Skin epidermis (tissue), 12 donors: ENCODE data around the gene BNIP2.
"Not testable (repeated sequence)": the region's sequence is repeated elsewhere in the genome, so short reads cannot be mapped to it uniquely, and the experiment has no call there.

Experiments
- H3K27ac ChIP-seq, 21 experiments: fragments of 200-600 bp; sonication (generic) in 11 of 21; one replicate each; pipeline ENCODE4 v1.5.0; 2020; ENCODE audit warnings: mild to moderate bottlenecking in 3 of 21, inconsistent platforms in 2 of 21, moderate library complexity in 2 of 21
- H3K4me3 ChIP-seq, 7 experiments: fragments of 200-600 bp; sonication (generic) in 2 of 7; one replicate each; pipeline ENCODE4 v1.5.0; 2020; ENCODE audit warnings: inconsistent platforms in 2 of 7, mild to moderate bottlenecking in 2 of 7, moderate library complexity in 1 of 7

Gene BNIP2

GRCh38 chr15:59688782-59689625, at the start of gene BNIP2:
BNIP2 (minus strand) TSS chr15:59689320; CDS start chr15:59682457, 6,863 bp downstream.
- H3K4me3 ChIP-seq: peak within 1 kb of the TSS; percentile 77 to 99 (median 81)
- peak within 1 kb of the TSS; percentile 95 to 100 (median 99) for H3K27ac ChIP-seq

DNA sequence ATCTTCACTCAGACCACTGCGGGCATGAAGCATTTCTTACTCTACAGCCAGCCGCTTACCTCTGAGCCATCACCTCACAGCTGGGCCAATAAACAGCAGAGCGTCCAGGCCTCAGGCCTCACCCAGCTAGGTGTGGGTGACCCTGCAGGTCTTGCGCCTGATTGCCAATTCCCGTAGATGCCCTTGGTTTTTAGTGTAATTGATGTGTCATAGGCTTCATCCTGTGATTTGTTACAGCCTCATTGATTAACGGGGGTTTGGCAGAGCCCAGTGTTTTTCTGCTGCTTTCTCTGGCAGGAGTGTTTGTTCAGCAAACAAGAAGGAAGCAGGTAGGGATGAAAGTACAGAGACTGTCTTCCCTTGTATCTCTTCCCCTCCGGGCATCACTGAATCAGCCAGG, 49.6 kb upstream of the BNIP2 start:
- H3K27ac ChIP-seq: no peak overlapping the region
- H3K4me3 ChIP-seq: no peak overlapping the region

DNA sequence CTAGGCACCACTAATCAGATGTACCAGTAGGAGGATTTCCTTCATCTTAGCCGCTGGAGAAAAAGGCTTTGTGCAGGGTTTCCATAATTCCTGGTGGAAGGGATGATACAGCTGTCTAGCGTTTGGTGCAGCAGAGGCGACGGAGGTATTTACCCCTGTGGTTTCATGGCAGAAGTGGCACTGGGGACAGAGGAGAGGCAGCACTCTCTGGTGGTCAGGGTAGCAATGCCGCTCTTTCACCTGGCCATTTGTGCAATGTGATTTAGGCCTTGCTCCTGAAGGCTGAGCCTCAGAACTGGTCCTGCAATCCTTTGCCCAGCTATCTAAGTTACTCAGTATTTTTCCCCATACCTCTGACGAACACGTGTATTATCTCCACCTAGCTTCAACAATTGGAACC, 47.1 kb upstream of the BNIP2 start:
- Histone ChIP-seq H3K27ac (no peak overlapping the region), H3K4me3 (no peak overlapping the region)

- H3K27ac ChIP-seq: no peak overlapping the region
These were observed 36.0 kb upstream of the BNIP2 start for GRCh38 chr15:59725151-59725486.

DNA sequence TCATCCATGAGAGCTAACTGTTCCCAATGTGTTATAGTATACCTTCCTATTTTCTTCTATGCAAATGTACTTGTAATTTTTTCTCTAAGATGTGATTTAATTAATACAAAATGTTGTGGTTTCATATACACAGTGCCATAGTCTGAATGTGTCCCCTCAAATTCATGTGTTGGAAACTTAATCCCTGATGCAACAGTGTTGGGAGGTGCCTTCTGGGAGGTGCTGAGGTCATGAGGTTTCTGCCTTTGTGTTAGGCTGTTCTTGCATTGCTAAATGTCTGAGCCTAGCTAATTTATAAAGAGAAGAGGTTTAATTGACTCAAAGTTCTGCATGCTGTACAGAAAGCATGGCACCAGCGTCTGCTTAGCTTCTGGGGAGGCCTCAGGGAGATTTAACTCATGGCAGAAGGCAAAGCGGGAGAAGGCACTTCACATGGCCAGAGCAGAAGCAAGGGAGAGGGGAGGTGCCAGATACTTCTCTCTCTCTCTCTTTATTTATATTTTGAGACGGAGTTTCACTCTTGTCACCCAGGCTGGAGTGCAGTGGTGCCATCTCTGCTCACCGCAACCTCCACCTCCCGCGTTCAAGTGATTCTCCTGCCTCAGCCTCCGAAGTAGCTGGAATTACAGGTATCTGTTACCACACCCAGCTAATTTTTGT, 34.7 kb upstream of the BNIP2 start:
- no peak overlapping the region for H3K27ac ChIP-seq
- H3K4me3 ChIP-seq: no peak overlapping the region

More at GRCh38 chr15:59725151-59725486, 36.0 kb upstream of the BNIP2 start:
- H3K4me3 ChIP-seq: no peak overlapping the region

DNA sequence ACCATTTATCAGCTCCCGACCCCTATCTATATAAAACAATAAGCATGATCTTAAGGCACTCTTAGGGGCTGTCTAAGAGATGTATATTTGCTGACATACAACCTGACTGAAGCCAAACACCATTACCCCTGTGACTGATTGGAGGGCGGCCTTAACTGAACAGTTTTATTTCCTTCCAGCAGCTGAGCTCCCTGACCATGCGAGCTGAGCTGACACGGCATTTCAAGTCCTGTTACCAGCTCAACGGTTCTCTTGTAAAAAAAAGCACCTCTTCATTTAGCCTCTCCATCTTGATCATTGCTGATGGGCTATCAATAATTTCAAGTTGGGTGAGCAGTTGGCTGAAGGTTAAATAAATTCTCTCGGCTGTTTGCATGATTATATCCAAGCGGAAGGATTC, 33.4 kb upstream of the BNIP2 start:
- H3K27ac ChIP-seq: no peak overlapping the region
- H3K4me3 ChIP-seq: no peak overlapping the region

DNA sequence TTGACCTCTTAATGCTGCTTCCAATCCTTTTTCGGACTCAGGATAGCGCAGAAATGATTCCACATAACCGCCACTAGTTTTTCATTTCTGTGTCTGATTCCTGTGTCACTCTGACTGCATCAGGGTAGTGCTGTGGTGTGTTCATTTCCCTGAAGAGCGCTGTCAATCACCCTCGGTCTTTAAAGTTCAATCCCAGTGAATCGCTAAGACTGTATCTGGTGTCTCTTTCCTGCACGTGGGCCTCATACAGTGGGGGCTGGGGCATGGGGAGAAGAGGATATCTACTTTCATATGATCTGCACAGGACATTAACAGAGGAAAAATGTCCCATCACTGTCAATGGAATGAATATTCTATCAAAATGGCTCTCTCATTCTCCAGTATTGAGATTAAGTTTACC, 32.9 kb upstream of the BNIP2 start:
- H3K27ac ChIP-seq: no peak overlapping the region
- H3K4me3 ChIP-seq: no peak overlapping the region

DNA sequence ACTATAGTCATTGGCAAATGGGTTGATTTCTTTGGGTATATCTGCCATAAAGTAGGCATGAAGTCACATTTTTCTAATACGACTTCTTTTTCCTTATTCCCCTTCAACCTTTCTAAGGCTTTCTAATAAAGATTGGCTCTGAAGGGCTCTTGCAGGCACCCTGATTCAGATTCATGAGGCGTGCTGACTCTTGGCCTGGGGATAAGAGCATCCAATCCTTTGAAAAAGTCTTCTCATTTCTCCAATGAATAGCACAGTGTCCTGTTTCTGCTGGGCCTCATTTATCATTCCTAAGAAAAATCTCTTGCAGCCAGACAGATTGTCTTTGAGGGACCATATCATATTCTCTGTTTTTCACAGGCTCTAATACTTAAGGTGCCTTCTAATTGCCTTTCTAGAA, 32.3 kb upstream of the BNIP2 start:
- H3K4me3 ChIP-seq: no peak overlapping the region
- H3K27ac ChIP-seq: no peak overlapping the region

- no peak overlapping the region for H3K27ac ChIP-seq
These were observed 24.1 kb upstream of the BNIP2 start for GRCh38 chr15:59713177-59713576.

GRCh38 chr15:59711451-59712243, 22.5 kb upstream of the BNIP2 start:
- Histone ChIP-seq H3K4me3 (no peak overlapping the region), H3K27ac (no peak overlapping the region)

More at GRCh38 chr15:59713177-59713576, 24.1 kb upstream of the BNIP2 start:
- no peak overlapping the region for H3K4me3 ChIP-seq

DNA sequence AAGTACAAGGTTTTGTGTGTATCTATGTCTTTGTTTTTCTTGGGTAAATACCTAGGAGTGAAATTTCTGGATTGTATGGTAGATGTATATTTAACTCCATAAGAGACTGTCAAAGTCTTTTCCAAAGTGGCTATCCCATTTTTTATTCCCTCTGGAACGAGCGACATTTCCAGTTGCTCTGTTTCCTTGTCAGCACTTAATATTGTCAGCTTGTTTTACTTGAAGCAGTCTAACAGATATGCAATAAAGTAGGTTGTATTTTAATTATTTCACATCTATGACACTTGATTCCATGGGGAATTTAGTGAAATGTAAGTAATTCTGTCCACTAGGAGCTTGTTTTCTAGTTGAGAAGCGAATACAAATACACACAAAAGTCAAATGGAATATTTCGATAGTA, 18.5 kb upstream of the BNIP2 start:
- Histone ChIP-seq H3K4me3 (no peak overlapping the region), H3K27ac (no peak overlapping the region)

GRCh38 chr15:59703979-59704796, 15.1 kb upstream of the BNIP2 start:
- H3K27ac ChIP-seq: no peak overlapping the region
- H3K4me3 ChIP-seq: no peak overlapping the region

DNA sequence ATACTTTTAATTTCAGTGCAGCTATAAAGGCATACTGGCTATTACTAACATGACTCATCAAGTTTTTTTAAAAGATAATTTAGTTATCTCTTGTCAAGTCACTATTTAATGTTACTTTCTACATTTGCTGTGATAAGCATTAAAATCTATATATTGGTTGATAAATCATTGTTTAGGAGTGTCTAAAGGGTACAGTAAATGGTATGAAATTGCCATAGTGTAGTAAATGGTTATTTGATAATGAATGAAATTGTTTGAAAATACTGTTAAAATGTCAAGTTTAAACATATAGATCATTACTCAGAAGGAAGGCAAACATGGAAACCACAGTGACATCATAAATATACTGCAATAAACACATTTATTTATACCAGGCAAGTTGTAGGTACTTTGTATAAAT, 13.2 kb upstream of the BNIP2 start:
- H3K4me3 ChIP-seq: no peak overlapping the region
- no peak overlapping the region for H3K27ac ChIP-seq

GRCh38 chr15:59701880-59702279, 12.8 kb upstream of the BNIP2 start:
- Histone ChIP-seq H3K4me3 (no peak overlapping the region), H3K27ac (no peak overlapping the region)

- H3K4me3 ChIP-seq: no peak overlapping the region
- H3K27ac ChIP-seq: no peak overlapping the region
These were observed 10.8 kb upstream of the BNIP2 start for GRCh38 chr15:59699810-59700431.

GRCh38 chr15:59698065-59698464, 8.9 kb upstream of the BNIP2 start:
- H3K4me3 ChIP-seq, H3K27ac ChIP-seq: not testable (repeated sequence)

- H3K27ac ChIP-seq: no peak overlapping the region
- no peak overlapping the region for H3K4me3 ChIP-seq
These were observed 7.2 kb upstream of the BNIP2 start for GRCh38 chr15:59696332-59696731.

- Histone ChIP-seq H3K27ac (no peak overlapping the region), H3K4me3 (no peak overlapping the region)
These were observed 5.7 kb upstream of the BNIP2 start for GRCh38 chr15:59694779-59695178.

- Histone ChIP-seq H3K4me3 (no peak overlapping the region), H3K27ac (peak overlapping the region in 1 of 21 experiments; percentile 9)
These were observed 2.2 kb upstream of the BNIP2 start for GRCh38 chr15:59691194-59691805.
